GM12873 (cell line): ENCODE results near the gene DLEC1.

Source experiments
- TF ChIP-seq, protein P1 (sequence below): IDR thresholded peaks from 2 replicates; pipeline ENCODE4 v1.5.1; 2012; ENCODE audit warnings: low read depth, mild to moderate bottlenecking, moderate library complexity, low read length, control low read depth; ENCODE audit not compliant: insufficient read depth; ENCODE audit errors: missing control alignments

The DLEC1 gene

DNA sequence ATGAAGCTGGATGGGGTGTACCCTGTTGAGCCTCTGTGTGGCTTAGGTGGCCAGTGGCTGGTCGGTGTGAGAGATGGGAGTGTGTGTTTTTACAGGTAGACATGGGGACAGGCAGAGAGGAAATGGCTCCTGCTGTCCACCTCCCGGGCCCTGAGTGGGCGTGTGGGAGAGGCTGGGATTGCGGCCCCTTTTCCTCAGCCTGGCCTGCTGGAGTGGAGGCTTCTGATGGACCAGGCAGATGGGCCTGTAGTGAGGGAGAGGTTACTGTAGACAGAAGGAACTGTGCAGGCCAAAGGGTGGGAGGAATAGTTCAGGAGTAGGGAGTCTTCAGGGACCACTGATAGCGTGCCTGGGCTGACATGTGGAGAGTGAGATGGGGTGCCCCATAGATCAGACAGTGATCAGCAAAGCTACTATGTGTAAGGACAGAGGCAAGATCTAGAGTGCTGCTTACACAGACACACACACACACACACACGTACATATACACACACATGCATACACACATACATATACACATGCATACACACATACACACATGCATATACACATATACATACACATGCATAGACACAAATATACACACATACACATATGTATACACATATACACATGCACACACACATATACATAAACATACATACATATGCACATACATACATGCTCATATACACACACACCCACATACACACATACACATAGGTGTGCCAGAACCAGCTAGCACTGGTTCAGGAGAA is 71.5 kb downstream of the DLEC1 start:
- TF ChIP-seq, protein P1, sequence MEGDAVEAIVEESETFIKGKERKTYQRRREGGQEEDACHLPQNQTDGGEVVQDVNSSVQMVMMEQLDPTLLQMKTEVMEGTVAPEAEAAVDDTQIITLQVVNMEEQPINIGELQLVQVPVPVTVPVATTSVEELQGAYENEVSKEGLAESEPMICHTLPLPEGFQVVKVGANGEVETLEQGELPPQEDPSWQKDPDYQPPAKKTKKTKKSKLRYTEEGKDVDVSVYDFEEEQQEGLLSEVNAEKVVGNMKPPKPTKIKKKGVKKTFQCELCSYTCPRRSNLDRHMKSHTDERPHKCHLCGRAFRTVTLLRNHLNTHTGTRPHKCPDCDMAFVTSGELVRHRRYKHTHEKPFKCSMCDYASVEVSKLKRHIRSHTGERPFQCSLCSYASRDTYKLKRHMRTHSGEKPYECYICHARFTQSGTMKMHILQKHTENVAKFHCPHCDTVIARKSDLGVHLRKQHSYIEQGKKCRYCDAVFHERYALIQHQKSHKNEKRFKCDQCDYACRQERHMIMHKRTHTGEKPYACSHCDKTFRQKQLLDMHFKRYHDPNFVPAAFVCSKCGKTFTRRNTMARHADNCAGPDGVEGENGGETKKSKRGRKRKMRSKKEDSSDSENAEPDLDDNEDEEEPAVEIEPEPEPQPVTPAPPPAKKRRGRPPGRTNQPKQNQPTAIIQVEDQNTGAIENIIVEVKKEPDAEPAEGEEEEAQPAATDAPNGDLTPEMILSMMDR: no peak

DNA sequence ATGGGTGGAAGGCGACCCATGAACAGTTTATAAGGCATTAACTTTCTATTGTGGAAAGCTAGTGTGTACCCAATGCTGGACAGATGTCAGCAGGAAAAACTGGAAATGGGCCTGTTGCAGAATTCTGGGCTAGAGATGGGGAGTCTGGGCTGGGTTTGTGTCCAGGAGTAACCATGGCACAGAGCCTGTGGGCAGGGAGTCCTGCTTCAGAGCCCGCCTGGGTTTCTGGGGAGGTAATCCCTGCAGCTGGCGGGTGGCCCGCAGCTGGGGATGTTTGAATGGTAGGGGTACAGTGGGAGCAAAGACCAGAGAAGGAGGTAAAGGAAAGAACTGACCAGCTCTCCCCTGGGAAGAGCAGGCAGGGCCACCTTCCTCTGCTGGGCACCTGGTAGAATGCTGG is 72.2 kb downstream of the DLEC1 start:
- TF ChIP-seq, protein P1: no peak

DNA sequence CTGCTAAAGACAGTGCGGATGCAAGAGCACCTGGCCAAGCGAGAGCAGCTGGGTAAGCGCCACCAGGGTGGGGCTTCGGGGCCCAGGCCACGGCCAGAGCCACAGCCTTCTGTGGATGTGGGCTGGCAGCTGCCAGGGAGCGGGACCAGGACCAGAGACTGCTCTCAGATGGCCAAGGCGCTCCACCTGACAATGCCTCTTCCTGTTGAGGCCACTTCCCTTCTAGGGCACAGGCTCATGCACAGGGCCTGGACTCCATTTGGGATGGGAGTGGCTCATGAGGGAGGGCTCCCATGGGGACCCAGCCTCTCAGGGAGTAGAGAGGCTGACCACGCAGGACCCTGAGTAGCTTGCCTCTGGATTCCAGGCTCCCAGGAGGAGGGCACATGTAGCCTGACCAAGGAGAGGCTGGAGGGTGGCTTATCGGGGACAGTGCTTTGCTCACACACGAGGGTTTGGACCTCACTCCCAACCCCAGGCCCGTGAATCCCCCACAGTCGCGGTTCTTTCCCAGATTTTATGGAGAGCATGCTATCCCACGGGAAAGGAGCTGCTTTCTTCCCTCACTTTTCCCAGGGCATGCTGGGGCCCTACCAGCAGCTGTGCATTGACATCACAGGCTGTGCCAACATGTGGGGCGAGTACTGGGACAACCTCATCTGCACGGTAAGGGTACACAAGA is 72.8 kb downstream of the DLEC1 start:
- TF ChIP-seq, protein P1: no peak

DNA sequence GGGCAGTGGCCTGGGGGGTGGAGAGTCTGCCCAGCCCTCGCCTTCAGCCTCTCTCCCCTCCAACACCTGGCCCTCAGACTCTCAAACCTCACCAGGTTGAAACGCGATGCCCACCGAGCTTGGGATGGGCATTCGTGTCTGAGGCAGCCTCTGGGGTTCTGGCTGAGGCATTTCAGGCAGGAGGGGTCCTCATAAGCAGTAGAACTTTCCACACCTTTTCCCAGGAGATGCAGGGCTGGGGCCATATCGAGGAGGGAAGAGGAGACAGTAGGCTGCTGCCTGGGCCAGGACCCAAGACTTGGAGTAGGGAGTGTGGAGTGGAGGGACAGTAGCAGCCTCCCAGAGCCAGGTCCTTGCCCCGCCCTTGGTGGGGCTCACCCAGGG is 73.4 kb downstream of the DLEC1 start:
- TF ChIP-seq, protein P1: no peak

DNA sequence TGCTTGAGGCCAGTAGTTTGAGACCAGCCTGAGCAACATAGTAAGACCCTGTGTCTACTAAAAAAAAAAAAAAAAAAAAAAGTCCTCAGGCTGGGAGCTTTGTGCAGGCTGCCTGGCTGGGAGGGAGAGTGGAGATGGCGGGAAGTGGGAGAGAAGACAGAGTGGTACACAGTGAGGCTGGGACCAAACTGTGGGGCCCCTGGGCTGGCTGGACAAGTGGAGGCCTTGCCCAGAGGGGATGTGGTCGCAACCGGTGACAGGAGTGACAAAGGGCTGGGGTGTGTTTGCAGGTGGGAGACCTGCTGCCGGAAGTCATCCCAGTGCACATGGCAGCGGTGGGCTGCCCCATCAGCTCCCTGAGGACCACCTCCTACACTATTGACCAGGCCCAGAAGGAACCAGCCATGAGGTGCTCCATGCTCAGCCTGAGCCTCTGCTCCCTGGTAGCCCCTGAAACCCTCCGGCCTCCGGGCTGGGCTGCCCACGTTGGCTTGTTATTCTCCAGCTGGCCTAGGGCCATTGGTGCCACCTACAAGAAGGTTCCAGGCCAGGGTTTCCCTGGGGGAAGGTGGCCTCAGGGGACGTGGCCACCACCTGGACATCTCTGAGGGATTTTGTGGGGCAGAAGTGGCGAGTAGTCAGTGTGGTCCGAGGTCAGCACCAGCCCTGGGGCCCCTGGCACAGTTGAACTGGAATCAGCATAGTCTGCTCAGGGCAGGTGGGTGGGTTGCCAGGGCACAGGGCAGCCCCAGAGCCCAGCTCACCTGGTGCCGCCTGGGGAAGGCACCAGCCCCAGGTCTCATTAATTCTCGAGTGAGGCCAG is 75.3 kb downstream of the DLEC1 start:
- TF ChIP-seq, protein P1: no peak

DNA sequence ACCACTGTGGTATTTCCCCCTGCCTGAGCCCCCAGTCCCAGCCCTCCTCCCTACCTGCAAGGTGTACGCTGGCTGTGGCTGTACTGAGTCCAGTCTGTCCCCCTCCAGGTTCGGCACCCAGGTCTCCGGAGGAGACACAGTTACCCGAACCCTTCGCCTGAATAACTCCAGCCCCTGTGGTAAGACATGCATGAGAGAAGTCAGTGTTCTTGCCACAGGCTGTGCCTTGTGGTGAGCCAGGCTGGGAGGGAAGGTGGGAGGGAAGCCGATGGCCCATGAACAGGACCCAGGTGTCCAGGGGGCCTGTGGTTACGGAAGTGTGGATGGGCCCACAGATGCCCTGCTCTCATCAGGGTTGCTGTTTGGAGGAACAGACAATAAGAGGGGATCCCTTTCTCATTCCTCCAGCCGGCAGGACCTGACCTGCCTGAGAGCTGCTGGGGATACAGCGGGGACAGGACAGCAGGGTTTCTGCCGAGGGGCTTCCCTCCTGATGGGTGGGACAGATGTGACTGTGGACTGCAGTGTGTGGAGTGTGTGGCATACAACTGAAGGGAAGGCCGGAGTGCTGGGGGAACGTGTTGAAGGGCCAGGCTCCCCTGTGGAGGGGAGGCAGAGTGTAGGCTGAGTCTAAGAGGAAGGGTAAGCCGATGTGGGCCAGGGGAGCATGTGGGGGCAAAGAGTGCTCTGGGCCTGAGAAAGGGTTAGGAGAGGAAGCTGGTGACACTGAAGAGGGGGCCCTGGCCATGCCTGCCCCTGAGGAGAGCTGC is 76.1 kb downstream of the DLEC1 start:
- TF ChIP-seq, protein P1: no peak
